GM23338 (cell line): ENCODE measurements around the gene MANBA. TPM values are rescaled to one million over a fixed set of nuclear protein-coding genes. Genes with fewer than 3 reads are reported as not detected.

Experiments
- ATAC-seq: fragments of 200-7000 bp; cut with Tn5 transposase; 3 replicates; pipeline ENCODE4 v1.9.1; 2020
- DNase-seq: peaks from one replicate; pipeline ENCODE4 v3.0.0-alpha.2; 2015; ENCODE audit warnings: low spot score
- H2AFZ ChIP-seq: fragments of 200-600 bp; sonication (generic); 2 replicates; pipeline ENCODE4 v1.8.0; 2016; ENCODE audit warnings: antibody characterized with exemption, mild to moderate bottlenecking, moderate library complexity
- H3F3A ChIP-seq: fragments of 200-600 bp; sonication (generic); replicated peaks from 2 replicates; pipeline ENCODE4 v1.8.0; 2017; ENCODE audit warnings: antibody characterized with exemption, mixed run types, low read depth
- H3K27ac ChIP-seq: fragments of 200-600 bp; sonication (generic); 2 replicates; pipeline ENCODE4 v1.6.1; 2016; ENCODE audit warnings: low read depth
- H3K27me3 ChIP-seq: fragments of 200-600 bp; sonication (generic); 2 replicates; pipeline ENCODE4 v1.8.0; 2016; ENCODE audit warnings: mild to moderate bottlenecking, mixed run types, moderate library complexity; ENCODE audit not compliant: insufficient read depth
- H3K36me3 ChIP-seq: fragments of 200-600 bp; sonication (generic); 2 replicates; pipeline ENCODE4 v1.8.0; 2016; ENCODE audit warnings: mild to moderate bottlenecking; ENCODE audit not compliant: insufficient read depth
- H3K4me1 ChIP-seq: fragments of 200-600 bp; sonication (generic); 2 replicates; pipeline ENCODE4 v1.8.0; 2016; ENCODE audit warnings: mild to moderate bottlenecking, moderate library complexity; ENCODE audit not compliant: insufficient read depth
- H3K4me2 ChIP-seq: fragments of 200-600 bp; sonication (generic); 2 replicates; pipeline ENCODE4 v1.7.1; 2017; ENCODE audit warnings: mixed run types
- H3K4me3 ChIP-seq: fragments of 200-600 bp; sonication (generic); 2 replicates; pipeline ENCODE4 v1.6.1; 2016; ENCODE audit warnings: mixed run types
- H3K79me2 ChIP-seq: fragments of 200-600 bp; sonication (generic); replicated peaks from 2 replicates; pipeline ENCODE4 v1.8.0; 2017; ENCODE audit warnings: mild to moderate bottlenecking; ENCODE audit not compliant: insufficient read depth
- H3K9me2 ChIP-seq: fragments of 200-600 bp; sonication (generic); 2 replicates; pipeline ENCODE4 v1.8.0; 2017; ENCODE audit not compliant: insufficient read depth
- H4K20me1 ChIP-seq: fragments of 200-600 bp; sonication (generic); replicated peaks from 2 replicates; pipeline ENCODE4 v1.8.0; 2017; ENCODE audit warnings: mild to moderate bottlenecking; ENCODE audit not compliant: insufficient read depth
- H3K27ac Mint-ChIP-seq: 2 replicates; pipeline ENCODE4 v1.8.0; 2020; ENCODE audit warnings: inconsistent platforms, mild to moderate bottlenecking, moderate library complexity, mixed read lengths
- H3K27me3 Mint-ChIP-seq: 3 replicates; pipeline ENCODE4 v1.8.0; 2022; ENCODE audit warnings: low read depth, mild to moderate bottlenecking, moderate library complexity, mixed read lengths, inconsistent platforms; ENCODE audit not compliant: insufficient read depth, poor library complexity
- H3K36me3 Mint-ChIP-seq: 3 replicates; pipeline ENCODE4 v1.8.0; 2021; ENCODE audit warnings: low read depth, mild to moderate bottlenecking, inconsistent platforms, moderate library complexity, mixed read lengths
- H3K4me1 Mint-ChIP-seq: 3 replicates; pipeline ENCODE4 v1.8.0; 2020; ENCODE audit warnings: mild to moderate bottlenecking, inconsistent platforms, mixed read lengths
- H3K4me3 Mint-ChIP-seq: 3 replicates; pipeline ENCODE4 v1.8.0; 2021; ENCODE audit warnings: moderate library complexity, mild to moderate bottlenecking, inconsistent platforms, mixed read lengths
- H3K9me3 Mint-ChIP-seq: 3 replicates; pipeline ENCODE4 v1.8.0; 2020; ENCODE audit warnings: moderate library complexity, mild to moderate bottlenecking, inconsistent platforms, mixed read lengths
- CREB1 ChIP-seq: fragments of 250-450 bp; sonication (Bioruptor Pico); IDR thresholded peaks from 2 replicates; pipeline ENCODE4 v1.5.0; 2020; ENCODE audit warnings: low read depth, mild to moderate bottlenecking, moderate library complexity
- ETS1 ChIP-seq: IDR thresholded peaks from 2 replicates; pipeline ENCODE4 v1.6.1; 2016; ENCODE audit warnings: antibody characterized with exemption
- EZH2 ChIP-seq: fragments of 200-600 bp; sonication (generic); IDR thresholded peaks from one replicate; pipeline ENCODE4 v1.8.0; 2017; ENCODE audit warnings: antibody characterized with exemption, mild to moderate bottlenecking, low read depth; ENCODE audit not compliant: unreplicated experiment
- JUNB ChIP-seq: IDR thresholded peaks from one replicate; pipeline ENCODE4 v1.6.1; 2016; ENCODE audit warnings: antibody characterized with exemption; ENCODE audit not compliant: unreplicated experiment
- NANOG ChIP-seq: IDR thresholded peaks from 2 replicates; pipeline ENCODE4 v1.6.1; 2016; ENCODE audit warnings: antibody characterized with exemption, borderline replicate concordance
- POLR2AphosphoS5 ChIP-seq: IDR thresholded peaks from 2 replicates; pipeline ENCODE4 v1.6.1; 2016; ENCODE audit warnings: antibody characterized with exemption, low read depth
- STAT1 ChIP-seq: IDR thresholded peaks from one replicate; pipeline ENCODE4 v1.6.1; 2016; ENCODE audit warnings: antibody characterized with exemption; ENCODE audit not compliant: unreplicated experiment
- ZNF114 ChIP-seq: fragments of 250-450 bp; sonication (Bioruptor Pico); IDR thresholded peaks from 2 replicates; pipeline ENCODE4 v1.5.0; 2020; ENCODE audit warnings: mild to moderate bottlenecking, moderate library complexity
- ZNF331 ChIP-seq: fragments of 250-450 bp; sonication (Bioruptor Pico); IDR thresholded peaks from 2 replicates; pipeline ENCODE4 v1.5.0; 2020; ENCODE audit warnings: low read depth, mild to moderate bottlenecking, moderate library complexity
- polyA plus RNA-seq: library from polyadenylated mRNA; unstranded; fragments of >200 nt; fragmentation: Nextera tagmentation; extraction: Ambion mirVana; gene quantifications from 2 replicates; pipeline ENCODE4 v1.2.1, GENCODE V29; 2016
- total RNA-seq: library from RNA; depleted of rRNA; stranded (reverse); fragments of >200 nt; shearing (Covaris generic); gene quantifications from 2 replicates; pipeline ENCODE4 v1.2.3, GENCODE V29; 2014
- TF ChIP-seq, protein P1 (sequence below): IDR thresholded peaks from one replicate; pipeline ENCODE4 v1.6.1; 2018; ENCODE audit warnings: antibody characterized with exemption; ENCODE audit not compliant: unreplicated experiment

The MANBA gene
- total and polyA plus RNA-seq, 2 experiments from 2014 or later, result 13.2 to 54.3 TPM

- TF ChIP-seq ETS1 (no peak), STAT1 (no peak), JUNB (no peak), POLR2AphosphoS5 (no peak), EZH2 (no peak)
These were observed 12.1 kb upstream of the MANBA start (continued) for GRCh38 chr4:102772738-102773340.

- Histone ChIP-seq H3K4me2 (no peak overlapping the region), H3K79me2 (no peaks in the 10 kb centered on the region), H4K20me1 (no peaks in the 10 kb centered on the region), H3K4me1 (no peaks in the 10 kb centered on the region), H3K27ac (no peak overlapping the region), H3K9me2 (no peaks in the 10 kb centered on the region), H3K36me3 (no peaks in the 10 kb centered on the region), H2AFZ (no peak overlapping the region), H3F3A (no peaks in the 10 kb centered on the region), H3K4me3 (no peak overlapping the region), H3K27me3 (peaks cover 17% of the 10 kb centered on the region)
- Mint-ChIP-seq H3K27me3 (peaks cover 8% of the 10 kb centered on the region), H3K9me3 (peaks cover 16% of the 10 kb centered on the region; the same call in 2 of the 3 replicates), H3K36me3 (no peaks in the 10 kb centered on the region; the same call in 2 of the 3 replicates), H3K4me3 (no peak overlapping the region), H3K4me1 (peaks cover 9% of the 10 kb centered on the region), H3K27ac (no peak overlapping the region)
- no peak for DNase-seq
- TF ChIP-seq ZNF331 (CRISPR knock-in tag), result no peak
- no peak for TF ChIP-seq ZNF114
- no peak for TF ChIP-seq POLR2AphosphoS5
- no peak for TF ChIP-seq NANOG
- TF ChIP-seq, protein P1, sequence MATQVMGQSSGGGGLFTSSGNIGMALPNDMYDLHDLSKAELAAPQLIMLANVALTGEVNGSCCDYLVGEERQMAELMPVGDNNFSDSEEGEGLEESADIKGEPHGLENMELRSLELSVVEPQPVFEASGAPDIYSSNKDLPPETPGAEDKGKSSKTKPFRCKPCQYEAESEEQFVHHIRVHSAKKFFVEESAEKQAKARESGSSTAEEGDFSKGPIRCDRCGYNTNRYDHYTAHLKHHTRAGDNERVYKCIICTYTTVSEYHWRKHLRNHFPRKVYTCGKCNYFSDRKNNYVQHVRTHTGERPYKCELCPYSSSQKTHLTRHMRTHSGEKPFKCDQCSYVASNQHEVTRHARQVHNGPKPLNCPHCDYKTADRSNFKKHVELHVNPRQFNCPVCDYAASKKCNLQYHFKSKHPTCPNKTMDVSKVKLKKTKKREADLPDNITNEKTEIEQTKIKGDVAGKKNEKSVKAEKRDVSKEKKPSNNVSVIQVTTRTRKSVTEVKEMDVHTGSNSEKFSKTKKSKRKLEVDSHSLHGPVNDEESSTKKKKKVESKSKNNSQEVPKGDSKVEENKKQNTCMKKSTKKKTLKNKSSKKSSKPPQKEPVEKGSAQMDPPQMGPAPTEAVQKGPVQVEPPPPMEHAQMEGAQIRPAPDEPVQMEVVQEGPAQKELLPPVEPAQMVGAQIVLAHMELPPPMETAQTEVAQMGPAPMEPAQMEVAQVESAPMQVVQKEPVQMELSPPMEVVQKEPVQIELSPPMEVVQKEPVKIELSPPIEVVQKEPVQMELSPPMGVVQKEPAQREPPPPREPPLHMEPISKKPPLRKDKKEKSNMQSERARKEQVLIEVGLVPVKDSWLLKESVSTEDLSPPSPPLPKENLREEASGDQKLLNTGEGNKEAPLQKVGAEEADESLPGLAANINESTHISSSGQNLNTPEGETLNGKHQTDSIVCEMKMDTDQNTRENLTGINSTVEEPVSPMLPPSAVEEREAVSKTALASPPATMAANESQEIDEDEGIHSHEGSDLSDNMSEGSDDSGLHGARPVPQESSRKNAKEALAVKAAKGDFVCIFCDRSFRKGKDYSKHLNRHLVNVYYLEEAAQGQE, result no peak
- TF ChIP-seq CREB1 (CRISPR knock-in tag), result no peak
- TF ChIP-seq ETS1, result no peak
- no peak for TF ChIP-seq EZH2
- ATAC-seq, result no peak
These were observed 4.1 kb upstream of the MANBA start for GRCh38 chr4:102764901-102765300.
